IPS-18a (cell line): Measurements from ENCODE around the gene RHOBTB1.

ENCODE experiments used
- H3K27ac ChIP-seq: one replicate; pipeline ENCODE4 v1.5.1; 2013; ENCODE audit warnings: low read length
- H3K27me3 ChIP-seq: one replicate; pipeline ENCODE4 v1.6.1; 2013; ENCODE audit warnings: mild to moderate bottlenecking, low read length; ENCODE audit not compliant: control insufficient read depth, insufficient read depth
- H3K36me3 ChIP-seq: one replicate; pipeline ENCODE4 v1.6.1; 2013; ENCODE audit warnings: low read depth, low read length; ENCODE audit not compliant: control insufficient read depth
- H3K4me1 ChIP-seq: one replicate; pipeline ENCODE4 v1.6.1; 2013; ENCODE audit warnings: low read depth, low read length; ENCODE audit not compliant: control insufficient read depth
- H3K4me3 ChIP-seq: one replicate; pipeline ENCODE4 v1.5.1; 2013; ENCODE audit warnings: low read length
- H3K9ac ChIP-seq: one replicate; pipeline ENCODE4 v1.6.1; 2013; ENCODE audit warnings: mild to moderate bottlenecking, low read length, moderate library complexity
- H3K9me3 ChIP-seq: one replicate; pipeline ENCODE4 v1.6.1; 2013; ENCODE audit warnings: low read depth, low read length; ENCODE audit not compliant: control insufficient read depth

The RHOBTB1 gene

DNA sequence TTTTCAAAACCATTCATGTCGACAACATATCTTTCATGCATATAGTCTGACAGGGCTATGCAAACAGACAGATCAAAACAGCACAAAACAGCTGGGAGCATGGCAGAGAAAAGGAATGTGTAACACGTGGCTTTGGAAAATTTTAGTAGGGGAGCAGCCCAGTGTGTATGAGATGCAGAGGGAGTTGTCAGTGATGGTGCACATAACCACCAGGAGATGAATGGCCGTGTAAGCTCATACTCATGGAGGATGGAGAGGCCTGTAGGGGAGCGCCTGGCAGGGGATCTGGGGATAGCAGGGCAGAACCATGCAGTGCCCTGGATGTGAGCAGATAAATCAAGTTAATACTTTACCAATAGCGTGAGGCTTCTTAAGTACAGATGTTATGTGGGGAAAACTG, 45.7 kb downstream of the RHOBTB1 start:
- Histone ChIP-seq H3K36me3 (no peaks in the 10 kb centered on the region), H3K9ac (no peak overlapping the region), H3K4me1 (no peaks in the 10 kb centered on the region), H3K27me3 (no peaks in the 10 kb centered on the region), H3K9me3 (no peaks in the 10 kb centered on the region), H3K4me3 (no peak overlapping the region), H3K27ac (no peak overlapping the region)

DNA sequence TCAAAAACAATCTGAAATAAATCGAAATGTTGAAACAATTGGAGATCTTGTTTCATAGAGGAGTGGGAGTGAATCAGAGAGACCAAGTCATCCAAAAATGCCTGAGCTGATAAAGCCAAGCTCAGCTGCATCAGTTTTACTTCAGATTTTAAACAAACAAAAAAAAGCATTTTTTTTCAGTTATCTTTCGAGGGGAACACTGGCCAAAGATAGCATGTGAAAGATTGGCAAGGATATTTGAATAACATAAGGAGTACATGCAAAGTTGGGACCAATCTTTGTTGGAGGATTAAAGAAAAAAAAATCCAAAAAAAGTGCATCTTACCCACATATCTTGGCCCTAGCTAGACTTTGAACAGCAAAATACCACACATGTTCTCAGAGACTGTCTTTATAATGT, 47.2 kb downstream of the RHOBTB1 start:
- H3K4me1 ChIP-seq = no peaks in the 10 kb centered on the region
- H3K27ac ChIP-seq = no peak overlapping the region
- H3K27me3 ChIP-seq = no peaks in the 10 kb centered on the region
- no peaks in the 10 kb centered on the region for H3K9me3 ChIP-seq
- no peaks in the 10 kb centered on the region for H3K36me3 ChIP-seq
- H3K9ac ChIP-seq = no peak overlapping the region
- no peak overlapping the region for H3K4me3 ChIP-seq

DNA sequence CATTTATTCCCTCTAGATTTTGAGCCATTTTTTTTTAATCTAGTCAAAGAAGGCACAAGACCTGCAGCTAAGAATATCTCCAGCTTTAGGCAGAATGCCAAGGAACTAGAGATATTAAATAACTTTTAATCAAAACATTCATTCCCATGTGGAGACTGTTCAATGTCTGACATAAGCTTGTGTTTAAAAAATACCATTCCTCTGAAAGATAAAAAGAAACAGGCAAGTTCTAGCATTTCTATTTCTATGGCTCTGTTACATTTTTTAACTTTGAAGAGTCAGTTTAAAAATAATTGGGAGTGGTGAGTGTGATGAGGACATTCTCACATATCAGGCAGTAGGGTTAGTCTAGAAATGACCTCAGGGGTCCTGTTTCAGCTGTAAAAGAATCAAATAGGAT, 48.0 kb downstream of the RHOBTB1 start:
- no peaks in the 10 kb centered on the region for H3K27me3 ChIP-seq
- H3K4me1 ChIP-seq = no peaks in the 10 kb centered on the region
- H3K27ac ChIP-seq = no peak overlapping the region
- H3K9ac ChIP-seq = no peak overlapping the region
- H3K4me3 ChIP-seq = no peak overlapping the region
- H3K36me3 ChIP-seq = no peaks in the 10 kb centered on the region
- no peaks in the 10 kb centered on the region for H3K9me3 ChIP-seq

DNA sequence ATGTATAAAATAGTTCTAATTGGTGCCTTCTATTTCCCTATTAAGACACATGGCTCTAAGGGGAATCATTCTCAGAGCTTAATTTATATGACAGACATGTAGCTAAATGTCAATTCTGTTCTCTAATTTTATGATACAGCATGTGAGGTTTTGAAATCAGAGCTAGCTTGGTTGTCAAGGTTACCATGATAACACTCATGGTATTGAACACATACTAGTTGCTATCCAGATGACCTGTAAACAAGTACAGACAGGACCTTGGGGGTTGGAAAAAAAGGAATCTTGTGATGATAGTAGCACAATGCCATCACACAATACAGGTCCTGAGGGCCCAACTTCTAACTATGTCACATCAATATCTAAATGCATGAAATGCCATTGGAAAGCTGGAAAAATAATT, 49.2 kb downstream of the RHOBTB1 start:
- H3K27me3 ChIP-seq = no peaks in the 10 kb centered on the region
- H3K4me3 ChIP-seq = no peak overlapping the region
- H3K36me3 ChIP-seq = no peaks in the 10 kb centered on the region
- no peak overlapping the region for H3K27ac ChIP-seq
- no peaks in the 10 kb centered on the region for H3K4me1 ChIP-seq
- no peak overlapping the region for H3K9ac ChIP-seq
- no peaks in the 10 kb centered on the region for H3K9me3 ChIP-seq

DNA sequence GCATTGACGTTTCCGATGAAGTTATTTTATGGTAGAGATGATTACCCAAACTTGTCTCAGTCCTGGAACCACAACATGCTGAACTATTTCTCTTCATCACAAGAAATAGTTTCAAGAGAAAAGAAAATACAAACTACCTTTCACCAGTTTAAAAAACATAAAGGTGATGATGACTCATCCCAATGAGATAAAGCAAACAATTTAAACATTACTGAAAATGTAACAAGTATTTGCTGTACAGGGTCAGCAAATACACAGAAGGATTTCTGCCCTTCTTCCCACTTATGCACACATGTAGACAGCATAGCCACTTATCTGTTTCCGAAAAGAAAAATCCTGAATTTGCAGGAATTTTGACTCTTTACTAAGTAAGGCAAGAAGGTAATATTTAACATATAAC, 50.8 kb downstream of the RHOBTB1 start:
- Histone ChIP-seq H3K27me3 (no peaks in the 10 kb centered on the region), H3K9me3 (no peaks in the 10 kb centered on the region), H3K36me3 (no peaks in the 10 kb centered on the region), H3K27ac (no peak overlapping the region), H3K4me1 (no peaks in the 10 kb centered on the region), H3K4me3 (no peak overlapping the region), H3K9ac (no peak overlapping the region)

GRCh38 chr10:60892571-60892970, 51.4 kb downstream of the RHOBTB1 start:
- Histone ChIP-seq H3K9me3 (no peaks in the 10 kb centered on the region), H3K4me1 (no peaks in the 10 kb centered on the region), H3K4me3 (no peak overlapping the region), H3K27me3 (no peaks in the 10 kb centered on the region), H3K9ac (no peak overlapping the region), H3K36me3 (no peaks in the 10 kb centered on the region), H3K27ac (no peak overlapping the region)

DNA sequence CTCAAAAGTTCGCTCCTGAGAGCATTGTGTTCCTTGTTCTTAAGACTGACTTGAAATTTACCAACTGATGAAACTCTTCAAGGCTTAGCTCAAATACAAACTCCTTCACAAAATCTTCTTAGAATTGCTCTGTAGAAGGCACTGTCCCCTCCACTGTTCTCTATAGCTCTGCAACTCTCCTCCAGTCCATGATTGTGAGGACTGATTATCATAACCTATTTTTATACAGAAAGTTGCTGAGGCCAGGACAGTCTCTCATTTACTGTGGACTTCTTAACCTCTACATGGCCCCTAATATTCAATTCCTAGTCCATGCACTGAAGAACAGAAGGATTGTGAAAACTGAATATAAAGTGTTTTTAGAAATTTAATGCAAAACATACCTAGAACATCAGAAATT, 53.2 kb downstream of the RHOBTB1 start:
- H3K27me3 ChIP-seq = no peaks in the 10 kb centered on the region
- no peak overlapping the region for H3K9ac ChIP-seq
- no peak overlapping the region for H3K4me3 ChIP-seq
- H3K9me3 ChIP-seq = no peaks in the 10 kb centered on the region
- H3K27ac ChIP-seq = no peak overlapping the region
- no peaks in the 10 kb centered on the region for H3K4me1 ChIP-seq
- H3K36me3 ChIP-seq = no peaks in the 10 kb centered on the region

DNA sequence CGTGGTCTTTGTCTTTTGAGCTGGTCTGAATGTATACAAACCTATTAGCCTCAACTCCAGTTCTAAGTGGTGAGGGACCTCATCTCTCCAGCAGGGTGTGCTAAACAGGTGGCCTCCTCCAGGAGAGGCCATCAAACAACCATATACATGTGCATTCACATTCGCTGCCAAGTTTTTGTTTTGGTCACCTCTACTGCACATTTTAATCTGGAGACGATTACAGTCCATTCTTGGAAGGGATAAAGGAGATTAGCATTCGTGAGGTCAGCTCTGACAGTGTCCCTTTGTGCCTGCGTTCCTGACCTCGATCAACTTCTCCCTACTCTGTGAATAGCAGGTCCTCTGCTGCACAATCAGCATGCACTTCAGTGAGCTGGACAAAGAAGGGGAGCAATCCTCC, 60.8 kb downstream of the RHOBTB1 start:
- no peaks in the 10 kb centered on the region for H3K27me3 ChIP-seq
- H3K27ac ChIP-seq = no peak overlapping the region
- no peaks in the 10 kb centered on the region for H3K36me3 ChIP-seq
- H3K9me3 ChIP-seq = no peaks in the 10 kb centered on the region
- H3K4me3 ChIP-seq = no peak overlapping the region
- no peak overlapping the region for H3K9ac ChIP-seq
- peaks cover 8% of the 10 kb centered on the region for H3K4me1 ChIP-seq

DNA sequence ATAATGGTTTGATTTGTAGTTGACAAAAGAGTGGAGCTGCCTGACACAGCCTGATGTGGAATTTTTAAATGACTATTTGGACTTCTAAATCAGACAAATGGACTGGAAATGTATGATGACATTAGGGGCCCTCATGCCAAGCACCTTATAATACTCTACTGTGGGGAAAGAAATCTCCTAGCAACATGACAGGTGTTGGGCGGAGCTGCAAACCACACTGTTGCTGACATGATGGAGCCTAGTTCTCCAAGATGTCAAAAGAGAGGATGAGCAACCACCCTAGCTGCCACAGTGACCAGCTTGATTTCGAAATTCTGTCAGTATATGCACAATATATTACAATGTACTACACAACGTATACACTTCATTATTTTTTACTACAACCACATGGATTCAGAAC, 65.8 kb downstream of the RHOBTB1 start:
- no peak overlapping the region for H3K27ac ChIP-seq
- no peak overlapping the region for H3K9ac ChIP-seq
- no peaks in the 10 kb centered on the region for H3K36me3 ChIP-seq
- H3K27me3 ChIP-seq = no peaks in the 10 kb centered on the region
- no peaks in the 10 kb centered on the region for H3K9me3 ChIP-seq
- no peak overlapping the region for H3K4me3 ChIP-seq
- peaks cover 5% of the 10 kb centered on the region for H3K4me1 ChIP-seq

DNA sequence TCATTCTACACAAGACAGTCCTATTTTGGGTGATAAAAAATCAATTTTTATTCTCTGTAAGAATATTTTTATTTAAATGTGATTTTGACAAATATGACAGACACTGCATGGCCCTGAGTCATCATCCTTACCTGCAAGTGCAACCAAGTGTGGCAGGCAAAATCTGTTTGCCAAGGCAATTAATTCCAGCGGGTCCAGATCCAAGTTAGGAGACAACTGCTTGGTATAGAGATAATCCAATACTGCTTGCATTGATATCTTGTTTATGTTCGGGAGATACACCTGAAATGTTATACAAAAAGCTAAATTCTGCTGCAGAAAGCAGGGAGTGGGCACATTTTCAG, 66.2 kb downstream of the RHOBTB1 start:
- Histone ChIP-seq H3K9ac (no peak overlapping the region), H3K36me3 (no peaks in the 10 kb centered on the region)

DNA sequence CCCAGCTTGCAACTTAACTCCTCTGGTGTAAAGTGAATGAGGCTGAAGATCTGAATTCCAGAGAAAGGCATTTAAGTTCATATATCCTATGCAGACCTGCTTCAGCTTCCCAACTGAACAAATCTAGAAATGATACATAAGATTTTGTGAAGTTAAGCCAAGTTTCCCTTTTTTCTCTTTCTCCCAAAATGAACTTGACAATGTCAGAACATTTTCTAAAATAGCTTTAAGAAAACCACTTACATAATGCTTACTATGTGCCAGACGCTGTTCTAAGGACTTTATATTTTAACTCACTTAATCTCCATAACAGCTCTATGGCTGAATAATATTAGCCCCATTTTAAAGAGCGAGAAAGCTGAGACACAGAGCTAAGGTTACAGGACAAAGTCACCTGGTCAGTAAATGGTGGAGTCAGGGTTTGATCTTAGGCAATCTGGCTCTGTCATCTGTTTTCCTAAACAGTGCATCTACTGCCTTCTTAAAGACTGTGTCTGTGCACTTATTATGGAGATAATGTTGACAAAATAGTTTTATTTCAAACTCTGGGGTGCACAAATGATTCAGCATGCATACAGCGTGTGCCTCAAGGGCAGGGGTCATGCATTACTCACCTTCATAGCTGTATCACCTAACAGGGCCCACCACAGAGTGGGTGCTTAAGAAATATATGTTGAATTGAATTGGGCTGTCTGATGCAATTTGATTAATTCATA, 66.8 kb downstream of the RHOBTB1 start:
- H3K27ac ChIP-seq = no peak overlapping the region
- no peaks in the 10 kb centered on the region for H3K9me3 ChIP-seq
- no peak overlapping the region for H3K9ac ChIP-seq
- H3K4me3 ChIP-seq = no peak overlapping the region
- no peaks in the 10 kb centered on the region for H3K27me3 ChIP-seq
- no peaks in the 10 kb centered on the region for H3K36me3 ChIP-seq
- H3K4me1 ChIP-seq = peaks cover 5% of the 10 kb centered on the region

More for the DNA sequence above, 66.2 kb downstream of the RHOBTB1 start:
- H3K27me3 ChIP-seq = no peaks in the 10 kb centered on the region
- H3K4me1 ChIP-seq = peaks cover 5% of the 10 kb centered on the region
- H3K9me3 ChIP-seq = no peaks in the 10 kb centered on the region
- no peak overlapping the region for H3K4me3 ChIP-seq
- no peak overlapping the region for H3K27ac ChIP-seq

DNA sequence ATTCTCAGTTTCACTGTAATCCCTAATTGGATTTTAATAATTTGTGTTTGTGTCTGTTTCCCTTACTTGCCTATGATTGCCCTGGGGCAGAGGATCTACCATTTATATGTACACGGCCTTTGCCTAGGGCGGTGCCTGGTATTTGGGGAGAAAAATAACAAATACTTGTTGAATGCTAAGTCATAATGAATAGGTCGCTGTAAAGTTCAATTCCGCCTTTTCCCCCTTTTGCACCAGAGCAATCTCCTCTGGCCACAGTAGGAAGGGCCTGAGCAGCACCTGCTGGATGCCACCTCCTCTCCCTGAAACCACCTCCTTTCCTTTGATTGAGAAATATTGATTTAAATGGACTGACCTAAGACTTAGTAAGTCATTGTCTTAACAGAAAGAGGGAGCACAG, 70.2 kb downstream of the RHOBTB1 start:
- Histone ChIP-seq H3K4me3 (no peak overlapping the region), H3K27ac (no peak overlapping the region), H3K27me3 (no peaks in the 10 kb centered on the region), H3K9ac (no peak overlapping the region), H3K36me3 (no peaks in the 10 kb centered on the region), H3K4me1 (peaks cover 22% of the 10 kb centered on the region), H3K9me3 (no peaks in the 10 kb centered on the region)
